ENCODE results near the gene TNS1. TPM values are rescaled to one million over a fixed set of nuclear protein-coding genes. Genes with fewer than 3 reads are reported as not detected.

Gene TNS1
- total and polyA plus RNA-seq, 2 donors (not counting 1 experiment from before 2014, with no cell fraction given): 0.10 to 0.86 TPM

- ATAC-seq (ENCODE audit: low read depth) (no peak), DNase-seq (no peak)
- Mint-ChIP-seq H3K4me3 (no peak overlapping the region), H3K27ac (no peak overlapping the region), H3K27me3 (peaks cover 3% of the 10 kb centered on the region), H3K9me3 (ENCODE audit: insufficient read depth) (no peaks in the 10 kb centered on the region), H3K4me1 (no peaks in the 10 kb centered on the region)
- Histone ChIP-seq H3K9ac (ENCODE audit: low read length) (no peak overlapping the region), H3K27me3 (replicated peaks in 1 of 4; ENCODE audit: control extremely low read depth in 1 of 4, control insufficient read depth in 3 of 4, insufficient read depth in 4 of 4, low read length in 3 of 4) (no peaks in the 10 kb centered on the region), H3K4me3 (ENCODE audit: control extremely low read depth in 1 of 5, extremely low read depth in 1 of 5, insufficient read depth in 1 of 5, low read depth in 2 of 5, low read length in 4 of 5) (no peak overlapping the region), H3K4me1 (ENCODE audit: control insufficient read depth in 2 of 2, insufficient read depth in 2 of 2, low read length in 2 of 2) (no peaks in the 10 kb centered on the region), H3K4me2 (replicated peaks; ENCODE audit: low read depth, low read length, poor library complexity, severe bottlenecking) (no peak overlapping the region), H3K79me2 (ENCODE audit: control insufficient read depth, insufficient read depth, low read length) (no peaks in the 10 kb centered on the region), H2AFZ (ENCODE audit: insufficient read depth, low read depth, low read length, poor library complexity, severe bottlenecking) (no peak overlapping the region), H3K27ac (ENCODE audit: low read length in 2 of 2) (no peak overlapping the region), H4K20me1 (ENCODE audit: control insufficient read depth, insufficient read depth, low read length, poor library complexity, severe bottlenecking) (no peaks in the 10 kb centered on the region), H3K9me3 (ENCODE audit: control extremely low read depth in 1 of 3, control insufficient read depth in 2 of 3, insufficient read depth in 1 of 3, low read length in 2 of 3) (no peaks in the 10 kb centered on the region), H3K36me3 (replicated peaks in 1 of 2; ENCODE audit: control extremely low read depth in 1 of 2, control insufficient read depth in 1 of 2, extremely low read depth in 1 of 2, insufficient read depth in 2 of 2, low read length in 1 of 2) (no peaks in the 10 kb centered on the region)
- TF ChIP-seq, protein P1, sequence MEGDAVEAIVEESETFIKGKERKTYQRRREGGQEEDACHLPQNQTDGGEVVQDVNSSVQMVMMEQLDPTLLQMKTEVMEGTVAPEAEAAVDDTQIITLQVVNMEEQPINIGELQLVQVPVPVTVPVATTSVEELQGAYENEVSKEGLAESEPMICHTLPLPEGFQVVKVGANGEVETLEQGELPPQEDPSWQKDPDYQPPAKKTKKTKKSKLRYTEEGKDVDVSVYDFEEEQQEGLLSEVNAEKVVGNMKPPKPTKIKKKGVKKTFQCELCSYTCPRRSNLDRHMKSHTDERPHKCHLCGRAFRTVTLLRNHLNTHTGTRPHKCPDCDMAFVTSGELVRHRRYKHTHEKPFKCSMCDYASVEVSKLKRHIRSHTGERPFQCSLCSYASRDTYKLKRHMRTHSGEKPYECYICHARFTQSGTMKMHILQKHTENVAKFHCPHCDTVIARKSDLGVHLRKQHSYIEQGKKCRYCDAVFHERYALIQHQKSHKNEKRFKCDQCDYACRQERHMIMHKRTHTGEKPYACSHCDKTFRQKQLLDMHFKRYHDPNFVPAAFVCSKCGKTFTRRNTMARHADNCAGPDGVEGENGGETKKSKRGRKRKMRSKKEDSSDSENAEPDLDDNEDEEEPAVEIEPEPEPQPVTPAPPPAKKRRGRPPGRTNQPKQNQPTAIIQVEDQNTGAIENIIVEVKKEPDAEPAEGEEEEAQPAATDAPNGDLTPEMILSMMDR (IDR thresholded peaks at IDR 0.05): no peak
- no peak for TF ChIP-seq EZH2 (IDR thresholded peaks at IDR 0.05; ENCODE audit: borderline replicate concordance, insufficient read depth, low read depth, low read length, poor library complexity, severe bottlenecking)
- intact Hi-C loops (cut with micrococcal nuclease): no loop called here
- ChIA-PET POLR2A (no interaction called here), CTCF (interaction anchor here (14.7 kb wide), 1 partner anchor 101 kb away, joined by 412 read pairs; no protein-coding TSS in a partner anchor)
- WGBS (ENCODE audit: insufficient coverage): 81% methylated on average over 8 of the region's 8 CpGs
These were observed 109.4 kb downstream of the TNS1 start for GRCh38 chr2:217893440-217893839.

DNA sequence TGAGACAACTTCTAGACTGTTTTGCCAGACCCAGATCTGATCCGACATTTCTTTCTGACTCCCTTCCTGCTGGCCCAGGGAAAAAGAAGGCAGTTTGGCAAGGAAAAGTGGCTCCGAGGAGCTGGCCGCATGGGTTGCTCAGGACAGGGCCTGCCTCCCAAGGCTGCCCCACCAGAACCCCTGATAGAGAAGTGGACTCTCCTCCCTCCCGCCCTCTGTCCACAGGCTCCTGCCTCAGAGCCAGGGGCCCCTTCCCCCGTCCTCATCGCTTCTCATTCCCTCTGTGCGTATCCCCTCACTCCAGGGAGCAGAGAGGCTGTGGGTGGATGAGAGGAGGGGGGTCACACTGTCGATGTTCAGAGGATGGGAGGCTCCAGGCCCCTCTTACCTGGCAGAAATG lies 110.2 kb downstream of the TNS1 start:
- H3K27me3 Mint-ChIP-seq: peaks cover 3% of the 10 kb centered on the region
- WGBS (ENCODE audit: insufficient coverage): 100% methylated on average over 2 of the region's 8 CpGs

More for the DNA sequence above, 110.2 kb downstream of the TNS1 start:
- CTCF ChIA-PET: interaction anchor here (14.7 kb wide), 1 partner anchor 100 kb away, joined by 412 read pairs; no protein-coding TSS in a partner anchor
- H3K4me3 Mint-ChIP-seq: no peak overlapping the region
- Histone ChIP-seq H3K9me3 (ENCODE audit: control extremely low read depth in 1 of 3, control insufficient read depth in 2 of 3, insufficient read depth in 1 of 3, low read length in 2 of 3) (no peaks in the 10 kb centered on the region), H3K9ac (ENCODE audit: low read length) (no peak overlapping the region), H3K4me2 (replicated peaks; ENCODE audit: low read depth, low read length, poor library complexity, severe bottlenecking) (no peak overlapping the region), H3K36me3 (replicated peaks in 1 of 2; ENCODE audit: control extremely low read depth in 1 of 2, control insufficient read depth in 1 of 2, extremely low read depth in 1 of 2, insufficient read depth in 2 of 2, low read length in 1 of 2) (no peaks in the 10 kb centered on the region), H3K4me1 (ENCODE audit: control insufficient read depth in 2 of 2, insufficient read depth in 2 of 2, low read length in 2 of 2) (no peaks in the 10 kb centered on the region), H3K27me3 (replicated peaks in 1 of 4; ENCODE audit: control extremely low read depth in 1 of 4, control insufficient read depth in 3 of 4, insufficient read depth in 4 of 4, low read length in 3 of 4) (no peaks in the 10 kb centered on the region), H3K79me2 (ENCODE audit: control insufficient read depth, insufficient read depth, low read length) (no peaks in the 10 kb centered on the region), H3K4me3 (ENCODE audit: control extremely low read depth in 1 of 5, extremely low read depth in 1 of 5, insufficient read depth in 1 of 5, low read depth in 2 of 5, low read length in 4 of 5) (no peak overlapping the region), H4K20me1 (ENCODE audit: control insufficient read depth, insufficient read depth, low read length, poor library complexity, severe bottlenecking) (no peaks in the 10 kb centered on the region), H3K27ac (ENCODE audit: low read length in 2 of 2) (no peak overlapping the region), H2AFZ (ENCODE audit: insufficient read depth, low read depth, low read length, poor library complexity, severe bottlenecking) (no peak overlapping the region)
- no peaks in the 10 kb centered on the region for H3K4me1 Mint-ChIP-seq
- H3K27ac Mint-ChIP-seq: no peak overlapping the region
- no peak for TF ChIP-seq EZH2 (IDR thresholded peaks at IDR 0.05; ENCODE audit: borderline replicate concordance, insufficient read depth, low read depth, low read length, poor library complexity, severe bottlenecking)
- TF ChIP-seq, protein P1 (IDR thresholded peaks at IDR 0.05): no peak
- ATAC-seq (ENCODE audit: low read depth) (no peak), DNase-seq (no peak)
- intact Hi-C loops (cut with micrococcal nuclease): no loop called here
- POLR2A ChIA-PET: no interaction called here
- H3K9me3 Mint-ChIP-seq (ENCODE audit: insufficient read depth): no peaks in the 10 kb centered on the region

All from B cell (primary cell).